ENCODE results near the gene ARHGAP25. TPM values are rescaled to one million over a fixed set of nuclear protein-coding genes. Genes with fewer than 3 reads are reported as not detected.

The ARHGAP25 gene
- total and polyA plus RNA-seq, 8 donors, result 6.1 to 43.5 (median 9.3) TPM

- DNase-seq (no peak), ATAC-seq (no peak)
- TF ChIP-seq CTCF (IDR thresholded peaks at IDR 0.05), result no peak
- no peaks in the 10 kb centered on the region for H3K27me3 ChIP-seq
- H3K4me3 ChIP-seq, result no peak overlapping the region
- H3K4me1 ChIP-seq, result peaks cover 7 to 76% of the 10 kb centered on the region in 2 donors
- intact Hi-C loops (cut with DNase I), result loop anchor here in 1 of 2 donors (10.0 kb wide), 1 partner anchor 168 kb away; no protein-coding TSS in a partner anchor
- H3K27ac ChIP-seq, result no peak overlapping the region
- H3K36me3 ChIP-seq, result no peaks in the 10 kb centered on the region
- H3K9me3 ChIP-seq, result no peaks in the 10 kb centered on the region
Observed at GRCh38 chr2:68746408-68746807, 11.8 kb downstream of the ARHGAP25 start.

DNA sequence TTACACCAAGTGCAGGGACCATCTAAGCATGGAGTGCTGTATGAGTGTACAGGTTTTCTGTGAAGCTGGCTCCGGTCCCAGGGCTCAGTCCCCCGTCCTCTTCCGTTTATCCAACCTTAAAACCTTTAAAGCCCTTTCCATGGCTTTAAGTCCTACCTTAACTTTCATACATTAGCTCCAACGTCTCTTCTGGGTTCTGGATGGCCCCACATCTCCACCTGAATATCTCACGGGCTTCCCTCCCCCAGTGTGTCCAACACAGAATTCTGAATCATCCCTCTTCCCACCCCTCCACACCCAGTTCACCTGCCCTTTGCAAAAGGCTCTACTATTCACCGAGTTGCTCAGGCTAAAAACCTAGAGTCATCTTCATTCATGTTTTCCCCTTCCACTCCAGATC lies 12.8 kb downstream of the ARHGAP25 start:
- intact Hi-C loops (cut with DNase I), result loop anchor here in 1 of 2 donors (10.0 kb wide), 1 partner anchor 167 kb away; no protein-coding TSS in a partner anchor
- ATAC-seq, result no peak

GRCh38 chr2:68747900-68748299 lies 13.3 kb downstream of the ARHGAP25 start:
- no peak for DNase-seq
- Histone ChIP-seq H3K4me1 (peaks cover 4 to 75% of the 10 kb centered on the region in 2 donors), H3K36me3 (no peaks in the 10 kb centered on the region), H3K9me3 (no peaks in the 10 kb centered on the region), H3K27ac (peak overlapping the region in 1 of 2 donors; percentile 41), H3K27me3 (no peaks in the 10 kb centered on the region), H3K4me3 (no peak overlapping the region)
- no peak for TF ChIP-seq CTCF (IDR thresholded peaks at IDR 0.05)
- ATAC-seq, result no peak
- intact Hi-C loops (cut with DNase I), result loop anchor here in 1 of 2 donors (10.0 kb wide), 1 partner anchor 167 kb away; no protein-coding TSS in a partner anchor

More for the DNA sequence above, 12.8 kb downstream of the ARHGAP25 start:
- no peaks in the 10 kb centered on the region for H3K27me3 ChIP-seq
- TF ChIP-seq CTCF (IDR thresholded peaks at IDR 0.05), result no peak
- H3K4me1 ChIP-seq, result peaks cover 4 to 75% of the 10 kb centered on the region in 2 donors
- peak overlapping the region in 1 of 2 donors; percentile 41 for H3K27ac ChIP-seq
- DNase-seq, result no peak
- H3K4me3 ChIP-seq, result no peak overlapping the region
- H3K36me3 ChIP-seq, result no peaks in the 10 kb centered on the region
- H3K9me3 ChIP-seq, result no peaks in the 10 kb centered on the region

DNA sequence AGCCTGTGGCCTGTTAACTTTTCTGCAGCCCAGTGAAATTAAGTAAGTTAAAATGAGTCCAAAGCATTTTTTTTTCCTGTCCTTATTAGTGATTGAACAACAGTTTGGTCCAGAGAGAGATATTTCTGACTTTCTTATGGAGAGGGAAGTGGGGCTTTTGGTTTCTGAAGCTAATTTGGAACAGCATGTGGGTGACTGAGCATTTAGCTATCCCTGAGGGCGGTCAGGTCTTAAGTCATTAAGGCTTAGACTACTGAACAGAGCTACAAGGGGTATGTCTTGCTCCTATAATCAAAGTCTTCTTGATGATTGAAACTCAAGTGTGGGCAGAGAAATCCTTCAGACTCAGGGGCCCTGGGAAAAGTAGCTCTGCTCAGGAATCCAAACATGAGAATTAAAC lies 14.0 kb downstream of the ARHGAP25 start:
- H3K4me1 ChIP-seq, result peaks cover 4 to 75% of the 10 kb centered on the region in 2 donors
- H3K27me3 ChIP-seq, result no peaks in the 10 kb centered on the region
- H3K4me3 ChIP-seq, result no peak overlapping the region
- ATAC-seq (no peak), DNase-seq (no peak)
- no peak for TF ChIP-seq CTCF (IDR thresholded peaks at IDR 0.05)
- peak overlapping the region in 1 of 2 donors; percentile 41 for H3K27ac ChIP-seq
- no peaks in the 10 kb centered on the region for H3K36me3 ChIP-seq
- intact Hi-C loops (cut with DNase I), result loop anchor here in 1 of 2 donors (10.0 kb wide), 1 partner anchor 166 kb away; no protein-coding TSS in a partner anchor
- no peaks in the 10 kb centered on the region for H3K9me3 ChIP-seq

DNA sequence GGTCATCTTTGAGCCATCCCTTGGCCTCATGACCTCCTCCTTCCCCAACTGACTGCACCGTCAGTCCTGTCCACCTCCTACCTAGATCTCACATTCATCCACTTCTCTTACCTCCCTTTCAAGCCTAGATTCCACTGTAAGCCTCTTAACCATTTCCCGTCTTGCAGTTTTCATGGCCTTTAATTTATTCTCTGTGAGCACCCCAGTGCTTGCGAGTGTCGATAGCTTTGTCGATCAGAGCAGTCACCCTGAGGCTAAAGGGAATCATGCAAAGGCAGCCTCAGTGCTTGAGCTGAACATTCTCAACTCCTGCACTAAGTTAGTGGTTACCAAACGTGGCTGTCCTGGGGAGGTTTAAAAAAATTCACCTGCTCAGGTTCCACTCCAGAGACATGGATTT lies 14.7 kb downstream of the ARHGAP25 start:
- TF ChIP-seq CTCF (IDR thresholded peaks at IDR 0.05), result no peak
- intact Hi-C loops (cut with DNase I), result loop anchor here in 1 of 2 donors (10.0 kb wide), 1 partner anchor 165 kb away; no protein-coding TSS in a partner anchor
- Histone ChIP-seq H3K9me3 (no peaks in the 10 kb centered on the region), H3K4me1 (peaks cover 5 to 75% of the 10 kb centered on the region in 2 donors), H3K36me3 (no peaks in the 10 kb centered on the region), H3K27ac (no peak overlapping the region), H3K27me3 (no peaks in the 10 kb centered on the region), H3K4me3 (no peak overlapping the region)
- DNase-seq, result no peak
- no peak for ATAC-seq
